Muscle of arm (tissue), 14 donors: Measurements from ENCODE around the gene MAP4K3. TPM values are rescaled to one million over a fixed set of nuclear protein-coding genes. Genes with fewer than 3 reads are reported as not detected.

Experiments used
- DNase-seq: peaks from one replicate; pipeline ENCODE4 v3.0.0-alpha.2; 2013
- long read RNA-seq, 11 donors: transcript quantifications; one replicate each; lab custom pipeline, GENCODE V29; 2026
- polyA plus RNA-seq, 12 donors: library from polyadenylated mRNA; unstranded; fragments of 120-200 nt; gene quantifications; one replicate each; pipeline ENCODE4 v1.2.1, GENCODE V29; 2013; ENCODE audit not compliant: insufficient read length in 12 of 12

The MAP4K3 gene
- 10 to 100 TPM in 11 of 12 donors, not detected in 1; 29.3 to 60.0 (median 48.8) TPM for polyA plus RNA-seq
- long read RNA-seq, donor 1, partial matches to known transcripts: 19 of 21 reads
- long read RNA-seq, donor 1, other reads (novel, unspliced or antisense): 0 of 21 reads
- long read RNA-seq, donor 2, full-length matches to known transcripts: 4 of 4 reads
- long read RNA-seq, donor 2, partial matches to known transcripts: 0 of 4 reads
- long read RNA-seq, donor 2, other reads (novel, unspliced or antisense): 0 of 4 reads
- long read RNA-seq, donor 3: 0 reads
- long read RNA-seq, donor 4: 0 reads
- long read RNA-seq, donor 5, full-length matches to known transcripts: 4 of 22 reads
- long read RNA-seq, donor 5, partial matches to known transcripts: 18 of 22 reads
- long read RNA-seq, donor 5, other reads (novel, unspliced or antisense): 0 of 22 reads
- long read RNA-seq, donor 6: 0 reads
- long read RNA-seq, donor 7: 0 reads
- long read RNA-seq, donor 8, full-length matches to known transcripts: 2 of 2 reads
- long read RNA-seq, donor 8, partial matches to known transcripts: 0 of 2 reads
- long read RNA-seq, donor 8, other reads (novel, unspliced or antisense): 0 of 2 reads
- long read RNA-seq, donor 9, full-length matches to known transcripts: 1 of 1 reads
- long read RNA-seq, donor 9, partial matches to known transcripts: 0 of 1 reads
- long read RNA-seq, donor 9, other reads (novel, unspliced or antisense): 0 of 1 reads
- long read RNA-seq, donor 10, full-length matches to known transcripts: 3 of 13 reads
- long read RNA-seq, donor 10, partial matches to known transcripts: 10 of 13 reads
- long read RNA-seq, donor 10, other reads (novel, unspliced or antisense): 0 of 13 reads
- long read RNA-seq, donor 11, full-length matches to known transcripts: 2 of 2 reads
- long read RNA-seq, donor 11, partial matches to known transcripts: 0 of 2 reads
- long read RNA-seq, donor 11, other reads (novel, unspliced or antisense): 0 of 2 reads

GRCh38 chr2:39436592-39437521 lies at the start of gene MAP4K3:
MAP4K3 (minus strand) TSS chr2:39437285; CDS start chr2:39436987, 298 bp downstream.
- DNase-seq: peak; percentile 96

- DNase-seq: no peak
These were observed 49.0 kb upstream of the MAP4K3 start for GRCh38 chr2:39486071-39486470.

- DNase-seq: no peak
These were observed 47.8 kb upstream of the MAP4K3 start for GRCh38 chr2:39484620-39485495.

- DNase-seq: no peak
These were observed 47.1 kb upstream of the MAP4K3 start for GRCh38 chr2:39484206-39484605.

- no peak for DNase-seq
These were observed 46.4 kb upstream of the MAP4K3 start for GRCh38 chr2:39483534-39483933.

- DNase-seq: no peak
These were observed 44.5 kb upstream of the MAP4K3 start for GRCh38 chr2:39481611-39482010.

GRCh38 chr2:39479696-39480095 lies 42.6 kb upstream of the MAP4K3 start:
- DNase-seq: no peak

- DNase-seq: no peak
These were observed 42.1 kb upstream of the MAP4K3 start for GRCh38 chr2:39479053-39479670.

- DNase-seq: no peak
These were observed 39.4 kb upstream of the MAP4K3 start for GRCh38 chr2:39476524-39476923.

- no peak for DNase-seq
These were observed 37.9 kb upstream of the MAP4K3 start for GRCh38 chr2:39475006-39475405.

- no peak for DNase-seq
These were observed 33.5 kb upstream of the MAP4K3 start for GRCh38 chr2:39470580-39470979.

- peak; percentile 38 for DNase-seq
These were observed 32.7 kb upstream of the MAP4K3 start for GRCh38 chr2:39469807-39470206.

GRCh38 chr2:39468579-39469451 lies 31.7 kb upstream of the MAP4K3 start:
- peak; percentile 54 for DNase-seq

- no peak for DNase-seq
These were observed 29.2 kb upstream of the MAP4K3 start for GRCh38 chr2:39466311-39466710.

- DNase-seq: no peak
These were observed 27.8 kb upstream of the MAP4K3 start for GRCh38 chr2:39464864-39465263.

- no peak for DNase-seq
These were observed 18.7 kb upstream of the MAP4K3 start for GRCh38 chr2:39455826-39456225.

- DNase-seq: no peak
These were observed 15.3 kb upstream of the MAP4K3 start for GRCh38 chr2:39452396-39452795.

GRCh38 chr2:39451954-39452353 lies 14.9 kb upstream of the MAP4K3 start:
- no peak for DNase-seq

- no peak for DNase-seq
These were observed 11.1 kb upstream of the MAP4K3 start for GRCh38 chr2:39448169-39448502.
